RPMI7951 (cell line): ENCODE data around the gene VPS37B. TPM values are rescaled to one million over a fixed set of nuclear protein-coding genes. Genes with fewer than 3 reads are reported as not detected.
"Not testable (repeated sequence)": the region's sequence is repeated elsewhere in the genome, so short reads cannot be mapped to it uniquely, and the experiment has no call there.

Experiments used
- DNase-seq: peaks from one replicate; pipeline ENCODE4 v3.0.0-alpha.2; 2012; ENCODE audit warnings: low read depth
- total RNA-seq: library from RNA; depleted of rRNA; stranded (reverse); fragments of >200 nt; shearing (Covaris generic); gene quantifications from 2 replicates; pipeline ENCODE4 v1.2.3, GENCODE V29; 2014

The VPS37B gene
- total RNA-seq, 1 experiment from 2014 or later, result 35.8 TPM

DNA sequence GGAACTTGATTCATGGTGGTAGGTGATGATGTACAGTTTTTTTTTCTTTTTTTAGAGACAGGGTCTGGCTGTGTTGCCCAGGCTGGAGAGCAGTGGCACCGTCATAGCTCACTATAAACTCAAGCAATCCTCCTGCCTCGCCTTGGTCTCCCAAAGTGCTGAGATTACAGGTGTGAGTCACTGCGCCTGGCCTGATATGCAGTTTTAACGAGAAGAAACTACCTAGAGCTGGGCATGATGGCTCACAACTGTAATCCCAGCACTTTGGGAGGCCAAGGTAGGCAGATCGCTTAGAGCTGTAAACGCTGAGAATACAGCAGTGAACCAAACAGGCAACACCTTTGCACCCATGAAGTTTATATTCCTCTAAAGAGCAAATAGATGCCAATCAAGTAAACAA lies 13.0 kb upstream of the VPS37B start:
- DNase-seq, result no peak

DNA sequence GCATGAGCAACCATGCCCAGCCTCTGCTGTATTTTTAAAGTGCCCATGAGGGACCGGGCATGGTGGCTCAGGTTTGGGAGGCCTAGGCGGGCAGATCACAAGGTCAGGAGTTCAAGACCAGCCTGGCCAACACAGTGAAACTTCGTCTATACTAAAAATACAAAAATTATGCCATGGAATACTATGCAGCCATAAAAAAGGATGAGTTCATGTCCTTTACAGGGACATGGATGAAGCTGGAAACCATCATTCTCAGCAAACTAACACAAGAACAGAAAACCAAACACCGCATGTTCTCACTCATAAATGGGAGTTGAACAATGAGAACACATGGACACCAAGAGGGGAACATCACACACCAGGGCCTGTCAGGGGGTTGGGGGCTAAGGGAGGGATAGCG lies 9.3 kb upstream of the VPS37B start:
- DNase-seq, result not testable (repeated sequence)

DNA sequence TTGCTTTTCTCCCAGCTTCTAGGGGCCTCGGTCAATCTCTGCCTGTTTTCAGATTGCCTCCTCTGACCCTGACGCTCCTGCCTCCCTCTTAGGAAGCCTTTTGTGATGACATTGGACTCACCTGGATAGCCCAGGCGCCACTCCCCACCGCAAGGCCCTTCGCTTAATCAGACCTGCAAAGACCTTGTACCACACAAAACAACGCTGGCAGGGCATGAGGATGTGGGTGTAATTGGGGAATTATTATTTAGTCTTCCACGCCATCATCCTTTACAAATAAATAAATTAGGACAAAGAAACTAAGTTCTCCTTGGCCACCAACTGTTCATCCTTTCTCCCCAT lies 7.7 kb upstream of the VPS37B start:
- no peak for DNase-seq

DNA sequence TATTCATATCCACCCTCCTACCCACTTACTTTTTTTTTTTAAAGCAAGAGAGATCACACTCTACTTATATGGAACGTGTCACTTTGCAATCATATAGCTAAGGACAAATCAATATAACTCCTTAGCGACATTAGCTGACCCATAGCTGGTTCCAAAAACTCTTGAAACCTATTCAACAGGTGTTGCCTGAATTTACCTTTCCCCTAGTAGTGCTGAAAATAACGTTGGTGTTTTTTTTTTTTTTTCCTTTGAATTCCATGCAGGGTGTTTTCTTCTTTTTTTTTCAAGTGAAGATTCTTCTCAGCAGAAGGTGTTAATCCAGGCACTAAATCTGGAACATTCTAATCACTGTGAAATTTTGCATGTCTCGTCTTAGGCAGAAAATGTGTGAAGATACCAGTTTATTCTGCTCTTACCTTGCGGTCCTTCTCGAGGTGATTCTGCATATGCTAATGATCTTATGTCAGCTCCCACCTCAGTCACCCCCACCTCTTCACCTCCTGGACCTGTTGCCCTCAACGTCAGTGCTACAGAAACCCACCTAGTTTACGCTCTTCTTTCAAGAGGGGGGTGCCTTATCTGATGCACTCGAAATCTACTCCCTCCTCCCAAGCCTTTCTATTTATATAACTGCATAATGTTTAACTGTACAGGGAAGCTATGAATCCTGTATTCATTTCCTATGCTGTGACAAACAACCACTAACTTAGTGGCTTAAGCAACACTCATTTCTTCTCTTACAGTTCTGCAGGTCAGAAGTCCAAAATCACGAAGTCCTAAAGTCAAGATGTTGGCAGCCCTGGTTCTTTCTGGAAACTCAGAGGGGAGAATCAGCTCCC lies 7.1 kb upstream of the VPS37B start:
- DNase-seq, result no peak

DNA sequence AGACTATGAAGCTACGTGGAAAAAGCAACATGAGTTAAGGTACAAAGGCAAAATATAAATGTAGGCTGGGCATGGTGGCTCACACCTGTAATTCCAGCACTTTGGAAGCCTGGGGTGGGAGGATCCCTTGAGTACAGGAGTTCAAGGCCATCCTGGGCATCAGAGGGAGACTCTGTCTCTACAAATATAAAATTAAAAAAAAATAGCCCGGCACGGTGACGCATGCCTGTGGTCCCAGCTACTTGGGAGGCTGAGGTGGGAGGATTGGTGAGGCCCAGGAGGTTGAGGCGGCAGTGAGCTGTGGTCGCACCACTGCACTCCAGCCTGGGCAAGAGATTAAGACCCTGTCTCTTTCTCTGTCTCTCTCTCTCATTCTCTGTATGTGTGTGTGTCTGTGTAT lies 4.0 kb upstream of the VPS37B start:
- no peak for DNase-seq

DNA sequence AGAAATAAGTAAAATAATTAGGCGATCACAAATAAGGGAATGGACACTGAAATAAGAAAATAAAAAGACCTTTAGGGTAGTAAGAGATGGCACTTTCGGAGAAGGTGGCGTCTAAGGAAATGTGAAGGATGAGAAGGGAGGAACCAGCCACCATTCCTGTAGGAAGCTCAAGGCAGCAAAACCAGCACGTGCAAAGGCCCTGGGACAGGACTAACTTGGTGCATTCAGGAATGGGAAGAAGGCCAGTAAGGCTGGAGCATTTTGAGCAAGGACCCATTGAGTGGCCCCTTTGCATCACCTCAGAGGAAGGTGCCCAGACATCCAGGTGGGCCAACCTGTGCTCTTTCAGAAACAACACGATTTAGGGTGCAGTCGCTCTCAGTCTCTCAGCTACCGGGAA lies 738 bp upstream of the VPS37B start:
- no peak for DNase-seq

DNA sequence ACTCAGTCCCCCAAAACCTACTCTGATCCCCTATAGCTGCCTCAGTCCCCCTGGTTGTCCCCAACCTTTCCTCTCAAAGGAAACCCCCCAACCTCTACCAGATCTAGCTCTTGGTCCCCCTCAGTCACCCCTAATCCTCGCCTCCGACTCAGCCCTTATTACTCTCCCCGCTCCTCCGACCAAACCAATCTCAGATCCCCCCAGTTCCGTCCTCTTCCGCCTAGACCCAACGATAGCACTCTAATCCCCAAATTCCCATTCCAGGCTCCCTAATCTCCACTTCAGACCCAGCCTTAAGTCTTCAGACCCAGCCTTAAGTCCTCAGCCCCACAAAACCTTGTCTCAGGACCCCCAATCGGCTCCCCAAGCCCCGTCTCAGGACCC lies 612 bp downstream of the VPS37B start:
- no peak for DNase-seq

DNA sequence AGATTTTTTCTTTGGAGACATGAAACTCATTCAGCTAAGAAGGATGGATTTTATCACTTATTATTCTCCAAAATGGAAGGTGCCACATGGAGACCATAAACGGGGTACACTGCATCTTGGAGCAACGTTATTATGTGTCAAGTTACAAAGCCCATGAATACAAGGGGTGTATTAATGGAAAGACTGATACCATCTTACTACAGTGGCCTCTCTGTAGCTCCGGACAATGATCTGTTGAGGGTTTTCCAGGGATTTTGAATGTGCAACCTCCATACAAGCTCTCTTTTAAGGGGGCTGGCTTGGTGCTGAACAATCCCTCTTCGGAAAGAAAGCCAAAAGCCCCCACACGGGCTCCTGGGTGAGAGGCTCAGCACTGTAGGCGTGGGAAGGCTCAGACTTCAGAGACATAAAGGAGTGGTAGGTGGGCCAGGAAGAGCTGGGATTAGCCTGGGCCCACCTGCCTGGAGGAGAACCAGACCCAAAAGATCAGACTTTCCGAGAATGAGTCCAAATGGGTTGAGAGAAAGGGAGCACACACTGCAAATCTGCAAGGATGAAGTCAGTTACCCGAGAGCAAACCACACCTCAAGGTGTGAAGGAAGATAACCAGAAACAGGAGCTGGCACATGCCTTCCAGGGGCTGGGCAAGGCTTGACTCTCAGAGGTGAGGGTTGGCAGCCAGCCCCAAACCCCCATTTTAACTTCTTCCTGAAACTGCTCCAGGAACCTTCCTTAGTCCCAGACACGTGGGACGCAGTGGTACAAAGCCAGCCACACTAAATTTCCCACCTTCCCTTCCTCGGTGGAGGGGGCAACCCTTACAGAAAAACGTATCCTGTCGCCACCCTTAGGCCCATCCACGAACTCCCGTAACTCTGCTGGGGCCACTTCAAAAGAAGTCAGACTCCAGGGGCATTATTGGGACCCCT lies 1.5 kb downstream of the VPS37B start:
- peak; percentile 26 for DNase-seq

DNA sequence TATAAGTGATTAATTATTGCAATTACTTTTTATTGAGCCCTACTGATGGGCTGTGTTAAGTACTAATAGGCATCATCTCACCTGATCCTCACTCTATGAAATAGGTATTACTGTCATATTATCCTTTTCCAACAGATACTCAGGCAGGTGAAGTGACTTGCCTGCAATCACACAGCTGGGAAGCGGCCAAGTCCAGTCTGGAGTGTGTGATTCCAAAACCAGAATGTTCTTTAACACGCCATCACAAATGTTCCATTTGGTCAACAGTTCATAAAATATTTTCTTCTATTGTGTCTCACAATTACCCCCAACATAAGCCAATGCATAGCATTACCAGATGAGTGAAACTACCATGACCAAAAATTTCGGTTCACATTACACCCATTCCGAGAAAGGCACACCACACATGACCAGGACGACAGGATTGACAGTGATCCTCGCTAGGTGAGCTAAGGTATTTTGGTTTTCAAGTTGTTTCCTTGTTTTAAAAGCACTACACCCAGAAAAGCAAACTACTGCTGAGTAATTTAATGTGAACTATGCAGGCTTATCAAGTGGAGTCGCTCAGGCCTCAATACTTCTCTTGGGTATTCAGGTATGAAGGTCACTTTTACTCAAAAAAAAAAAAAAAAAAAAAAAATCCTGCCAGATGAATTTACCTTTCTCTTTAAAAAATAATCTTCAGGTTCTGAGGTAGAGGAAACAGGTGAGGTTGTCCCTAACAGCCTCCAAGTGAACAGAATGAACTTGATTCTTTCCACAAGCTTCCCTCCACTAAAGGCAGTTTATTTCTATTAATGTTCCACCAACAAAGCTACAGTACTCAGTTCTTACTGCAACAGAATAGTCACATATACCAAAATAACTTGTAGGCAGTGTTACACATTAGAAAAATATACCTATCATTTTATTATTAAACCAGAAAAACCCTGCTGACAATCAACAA lies 2.4 kb downstream of the VPS37B start:
- no peak for DNase-seq

DNA sequence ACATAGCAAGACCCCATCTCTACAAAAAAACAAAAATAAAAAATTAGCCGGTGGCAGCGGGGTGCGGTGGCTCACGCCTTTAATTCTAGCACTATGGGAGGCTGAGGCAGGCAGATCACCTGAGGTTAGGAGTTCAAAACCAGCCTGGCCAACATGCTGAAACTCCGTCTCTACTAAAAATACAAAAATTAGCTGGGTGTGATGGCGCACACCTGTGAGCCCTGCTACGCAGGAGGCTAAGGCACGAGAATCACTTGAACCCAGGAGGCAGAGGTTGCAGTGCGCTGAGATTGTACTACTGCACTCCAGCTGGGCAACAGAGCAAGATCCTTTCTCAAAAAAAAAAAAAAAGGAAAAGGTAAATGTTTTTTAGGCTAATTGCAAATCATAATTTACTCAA lies 3.2 kb downstream of the VPS37B start:
- not testable (repeated sequence) for DNase-seq

DNA sequence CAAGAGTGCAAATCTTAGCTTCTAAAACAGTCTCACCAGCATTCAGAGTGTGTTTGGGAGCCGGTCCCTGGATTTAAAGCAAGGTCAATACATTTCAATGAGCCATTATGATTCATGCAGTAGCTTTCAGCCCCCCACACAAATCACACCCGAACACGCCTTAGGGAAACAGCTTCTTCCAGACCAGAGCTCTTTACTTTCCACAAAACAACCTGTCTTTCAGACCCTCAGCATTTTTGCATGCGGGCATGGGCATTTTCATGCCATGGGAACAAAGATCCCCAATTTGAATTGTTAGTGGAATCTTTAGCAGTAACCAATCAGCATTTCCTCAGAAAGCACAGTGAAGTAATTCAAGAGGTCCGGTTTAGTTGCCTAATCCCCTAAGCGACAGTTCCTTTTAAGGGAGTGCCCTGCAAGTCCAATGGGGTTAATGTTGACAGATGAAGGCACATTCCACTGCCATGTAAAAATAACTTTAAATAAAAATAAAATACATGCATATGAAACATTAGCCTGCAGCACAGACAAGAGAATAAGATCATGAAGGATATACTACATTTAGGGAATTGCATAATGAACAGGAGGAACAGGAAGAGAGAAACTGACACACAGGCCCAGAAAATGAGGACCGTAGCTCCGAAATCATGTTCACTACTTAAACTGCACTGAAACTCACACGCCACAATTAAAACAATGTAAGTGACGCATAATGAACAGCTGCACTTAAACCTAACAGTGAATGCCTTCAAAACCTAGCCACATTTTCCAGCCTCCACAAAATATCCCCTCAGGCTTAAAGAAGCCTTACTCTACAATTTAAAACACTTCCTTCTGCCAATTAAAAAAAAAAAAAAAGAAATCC lies 4.0 kb downstream of the VPS37B start:
- peak; percentile 96 for DNase-seq

DNA sequence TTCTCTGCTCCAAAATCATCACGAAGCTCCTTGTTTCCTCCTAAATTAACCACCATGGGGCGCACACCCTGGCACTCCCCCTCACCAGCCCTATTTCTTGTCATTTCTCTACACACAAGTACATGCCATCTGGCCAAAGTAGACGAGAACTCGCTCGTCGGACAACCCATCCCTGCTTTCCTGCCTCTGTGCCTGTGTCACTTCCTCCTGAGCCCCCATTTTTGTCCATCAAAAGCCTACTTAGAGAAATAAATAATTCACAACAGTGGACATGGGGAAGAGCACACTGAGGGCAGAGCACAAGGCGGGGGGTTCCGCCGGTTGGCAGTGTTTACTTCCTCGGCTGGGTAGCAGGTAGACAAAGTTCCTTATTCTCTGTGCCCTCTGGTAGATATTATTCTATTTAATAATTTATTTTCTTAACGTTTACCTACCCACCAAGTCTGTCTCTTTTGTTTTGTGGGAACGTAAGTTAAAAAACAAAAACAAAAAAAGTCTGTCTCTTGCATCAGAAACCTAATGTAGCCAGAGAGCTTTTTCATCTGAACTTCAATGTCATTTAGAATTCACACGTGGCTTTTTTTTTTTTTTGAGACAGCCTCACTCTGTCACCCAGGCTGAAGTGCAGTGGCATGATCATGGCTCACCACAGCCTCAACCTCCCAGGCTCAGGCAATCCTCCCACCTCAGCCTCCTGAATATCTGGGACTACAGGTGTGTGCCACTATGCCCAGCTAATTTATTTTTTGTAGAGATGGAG lies 6.0 kb downstream of the VPS37B start:
- no peak for DNase-seq

DNA sequence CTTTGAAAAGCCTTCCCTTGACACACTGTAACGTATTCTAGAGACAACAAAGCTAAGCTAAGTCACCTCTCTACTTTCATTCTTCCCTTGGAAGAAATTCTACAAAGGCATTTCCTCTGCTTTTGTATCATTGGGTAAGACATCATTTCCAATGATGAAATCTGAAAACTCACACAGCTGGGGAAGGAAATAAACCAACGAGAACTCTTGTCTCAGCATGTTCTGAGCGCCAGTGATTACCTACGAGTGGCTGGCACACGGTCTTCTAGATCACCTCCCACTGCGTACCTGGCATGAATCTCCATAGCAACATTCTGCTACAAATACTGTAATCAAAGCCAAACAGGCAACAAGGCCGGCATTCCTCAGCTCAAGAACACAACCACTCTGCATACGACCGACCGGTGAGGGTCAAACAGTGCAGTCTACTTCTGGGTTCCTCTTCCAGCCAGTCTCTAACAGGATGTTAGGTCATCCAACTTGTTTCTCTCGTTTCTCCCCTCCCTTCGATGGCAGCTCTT lies 7.6 kb downstream of the VPS37B start:
- no peak for DNase-seq

DNA sequence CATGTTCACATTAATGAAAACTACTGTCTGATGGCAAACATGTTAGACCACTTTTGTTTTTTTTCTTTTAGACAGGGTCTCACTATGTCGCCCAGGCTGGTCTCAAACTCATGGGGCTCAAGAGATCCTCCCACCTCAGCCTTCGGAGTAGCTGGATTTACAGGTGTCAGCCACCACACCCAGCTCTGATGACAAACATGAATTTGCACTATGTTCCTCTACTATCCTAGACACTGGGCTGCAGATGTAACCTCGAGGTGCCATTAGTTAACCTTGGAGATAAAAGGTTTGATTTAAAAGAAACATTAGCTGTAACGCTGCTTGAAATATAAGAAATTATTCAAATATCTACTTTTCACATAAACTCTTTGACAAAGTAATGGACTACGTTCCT lies 8.1 kb downstream of the VPS37B start:
- no peak for DNase-seq

DNA sequence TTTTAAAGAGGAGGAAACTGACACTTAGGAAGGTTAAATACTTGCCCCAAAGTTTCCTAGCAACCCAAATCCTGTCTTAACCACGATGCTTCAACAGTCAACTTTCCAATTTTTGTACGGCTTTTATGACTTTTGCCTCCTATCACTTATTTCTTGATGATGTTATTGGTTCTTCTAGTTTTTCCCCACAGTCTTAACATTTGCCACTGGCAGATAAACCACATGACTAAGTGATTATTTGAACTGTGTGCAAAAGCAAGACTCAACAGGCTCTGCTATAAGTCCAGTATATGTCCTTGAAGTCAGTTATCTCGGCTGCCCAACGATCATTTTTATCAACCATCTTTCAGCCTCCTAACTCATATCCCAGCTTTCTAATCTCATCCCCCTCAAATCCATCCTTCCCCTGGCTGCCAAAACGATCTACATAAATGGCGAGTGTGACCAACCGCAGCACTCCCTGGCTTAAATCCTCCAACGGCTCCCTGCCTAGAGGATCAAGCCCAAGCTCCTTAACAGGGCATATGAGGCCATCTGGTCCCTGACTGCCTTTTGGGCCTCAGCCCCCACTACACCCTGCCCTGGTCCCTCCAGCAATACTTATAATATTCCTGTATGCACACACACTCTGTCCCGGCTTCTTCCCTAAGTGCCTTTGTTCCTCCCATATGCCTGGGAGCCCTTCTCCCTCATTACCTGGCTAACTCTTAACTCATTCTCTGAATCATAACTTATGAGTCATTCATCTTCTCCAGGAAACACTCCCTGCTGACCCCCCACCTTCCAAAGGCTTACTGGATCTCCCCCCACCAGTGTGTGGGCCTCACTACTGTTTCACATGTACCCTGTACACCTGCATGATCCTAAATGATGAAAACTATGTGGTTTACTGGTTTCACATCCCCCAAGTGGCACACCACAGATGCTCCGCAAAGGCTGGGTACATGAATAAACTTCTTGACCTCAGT lies 8.8 kb downstream of the VPS37B start:
- peak; percentile 81 for DNase-seq

DNA sequence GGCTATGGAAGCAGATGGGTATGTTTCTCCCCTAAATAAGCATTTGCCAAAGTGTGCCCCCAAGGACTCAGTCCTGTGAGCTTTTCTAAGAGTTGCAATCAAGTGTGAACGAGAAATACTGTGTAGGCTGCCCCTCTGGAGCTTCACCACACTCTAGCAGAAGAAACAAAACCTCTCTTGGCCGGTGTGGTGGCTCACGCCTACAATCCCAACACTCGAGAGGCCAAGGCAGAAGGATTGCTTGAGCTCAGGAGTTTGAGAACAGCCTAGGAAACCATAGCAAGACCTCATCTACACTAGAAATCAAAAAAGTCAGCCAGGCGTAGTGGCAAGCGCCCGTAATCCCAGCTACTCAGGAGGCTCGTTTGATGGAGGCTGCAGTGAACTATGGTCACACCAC lies 9.8 kb downstream of the VPS37B start:
- no peak for DNase-seq

DNA sequence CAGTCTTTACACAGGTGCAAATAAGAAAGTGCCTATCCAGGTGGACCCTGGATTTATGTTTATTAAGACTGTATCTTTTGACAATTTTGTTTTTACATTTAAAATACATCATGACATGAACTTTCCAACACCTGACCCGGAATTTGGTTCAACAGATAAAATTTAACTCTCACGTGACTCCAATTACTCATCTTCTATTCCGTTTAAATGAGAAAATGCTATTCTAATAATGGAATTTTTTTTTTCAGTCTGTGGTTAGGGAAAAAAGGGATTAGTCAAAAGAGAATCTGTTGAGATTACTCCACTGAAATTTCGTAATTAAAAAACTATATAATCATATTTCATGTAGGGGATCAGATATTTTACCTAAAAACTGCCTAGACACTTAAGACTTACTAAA lies 11.1 kb downstream of the VPS37B start:
- DNase-seq, result no peak

DNA sequence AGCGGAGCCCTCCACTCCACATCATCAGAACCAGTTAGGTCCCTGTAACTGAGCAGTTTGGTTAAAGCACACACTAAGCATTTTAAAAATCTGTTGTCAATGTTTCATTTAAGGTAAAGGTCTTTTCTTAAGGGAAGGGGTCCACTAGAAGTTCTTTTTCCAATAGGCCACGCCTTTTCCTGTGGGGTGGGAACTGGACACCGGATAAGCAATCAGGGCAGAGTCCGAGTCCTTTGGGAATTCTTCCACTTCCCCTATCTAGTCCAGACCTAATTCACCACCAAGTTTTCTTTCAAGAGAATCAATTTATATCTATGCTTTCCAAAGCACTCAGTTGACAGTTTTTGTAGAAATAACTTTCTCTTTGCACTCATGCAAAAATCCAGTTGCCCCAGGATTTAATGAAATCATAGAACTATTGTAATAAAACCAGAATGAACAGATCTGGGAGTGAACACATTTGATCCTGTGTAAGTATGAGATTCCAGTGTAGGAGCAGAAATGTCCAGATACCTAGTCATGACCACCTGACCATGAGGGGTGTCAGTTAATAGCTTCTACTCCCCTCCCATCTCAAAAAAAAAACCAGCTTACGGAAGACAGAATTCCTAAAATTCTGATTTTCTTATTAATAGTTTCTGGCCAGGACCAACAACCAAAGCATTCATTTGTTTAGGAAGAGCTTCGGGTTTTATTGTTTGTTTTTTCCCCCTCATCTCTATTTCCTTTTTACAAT lies 11.7 kb downstream of the VPS37B start:
- no peak for DNase-seq
